Measurements from ENCODE around the gene GCNA.
"Not testable (repeated sequence)": the region's sequence is repeated elsewhere in the genome, so short reads cannot be mapped to it uniquely, and the experiment has no call there.

Gene GCNA

GRCh38 chrX:71559773-71560172, 18.5 kb upstream of the GCNA start:
- DNase-seq: not testable (repeated sequence)

GRCh38 chrX:71563921-71564320, 14.3 kb upstream of the GCNA start:
- DNase-seq: no peak

- DNase-seq: no peak
Measured at GRCh38 chrX:71565474-71566041, 12.7 kb upstream of the GCNA start.

GRCh38 chrX:71571390-71571789, 6.8 kb upstream of the GCNA start:
- DNase-seq: not testable (repeated sequence)

DNA sequence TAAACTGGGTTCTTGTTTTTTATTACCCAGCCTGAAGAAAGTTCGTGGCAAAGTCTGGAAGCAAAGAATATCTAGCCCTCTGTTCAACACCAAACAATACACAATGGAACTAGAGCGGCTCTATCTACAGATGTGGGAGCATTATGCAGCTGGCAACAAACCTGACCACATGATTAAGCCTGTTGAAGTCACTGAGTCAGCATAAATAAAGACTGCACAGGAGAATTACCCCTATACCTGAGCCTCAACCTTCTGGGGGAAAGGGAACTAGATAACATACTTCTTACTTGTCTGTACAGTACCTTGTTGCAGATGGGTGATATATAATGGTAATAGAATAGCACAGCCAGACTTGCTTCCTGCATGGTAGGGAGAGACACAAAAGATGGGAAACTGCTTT, 4.6 kb upstream of the GCNA start:
- no peak for DNase-seq

- DNase-seq: no peak
Measured at GRCh38 chrX:71577682-71578081, 555 bp upstream of the GCNA start.

DNA sequence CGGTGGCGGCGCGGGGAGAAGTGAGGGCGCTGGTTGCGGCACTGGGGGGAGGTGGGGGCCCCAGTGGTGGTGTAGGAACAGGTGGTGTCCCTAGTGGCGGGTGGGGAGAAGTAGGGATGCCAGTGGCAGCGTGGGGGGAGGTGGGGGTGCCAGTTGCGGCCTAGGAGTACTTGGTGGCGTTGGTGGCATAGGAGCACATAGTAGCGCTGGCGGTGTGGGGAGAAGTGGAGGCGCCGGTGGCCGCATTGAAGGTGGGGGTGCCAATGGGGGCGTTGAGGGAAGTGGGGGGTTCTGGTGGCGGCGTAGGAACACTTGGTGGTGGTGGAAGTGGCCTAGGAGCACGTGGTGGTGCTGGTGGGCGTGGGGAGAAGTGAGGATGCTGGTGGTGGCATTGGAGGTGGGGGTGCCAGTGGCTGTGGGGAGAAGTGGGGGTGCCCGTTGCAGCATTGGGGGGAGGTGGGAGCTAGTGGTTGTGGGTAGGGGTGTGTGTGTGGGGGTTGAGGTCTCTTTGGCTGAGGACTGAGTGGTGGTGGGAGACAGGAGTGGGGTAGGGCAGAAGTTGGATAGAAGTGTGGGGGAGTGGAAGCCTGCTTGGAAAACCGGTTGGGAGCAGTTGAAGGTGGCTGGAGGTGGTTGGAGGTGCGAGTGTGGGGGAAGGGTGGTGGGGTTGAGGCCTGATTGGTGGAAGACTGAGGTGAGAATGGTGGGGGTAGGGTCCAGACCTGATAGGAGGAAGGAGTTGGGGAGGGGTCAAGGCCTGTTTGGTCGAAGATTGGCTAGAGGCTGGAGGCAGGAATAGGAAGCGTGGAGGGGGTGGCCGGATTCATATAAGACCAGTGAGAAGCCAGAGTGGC, 1.1 kb downstream of the GCNA start:
- DNase-seq: no peak

DNA sequence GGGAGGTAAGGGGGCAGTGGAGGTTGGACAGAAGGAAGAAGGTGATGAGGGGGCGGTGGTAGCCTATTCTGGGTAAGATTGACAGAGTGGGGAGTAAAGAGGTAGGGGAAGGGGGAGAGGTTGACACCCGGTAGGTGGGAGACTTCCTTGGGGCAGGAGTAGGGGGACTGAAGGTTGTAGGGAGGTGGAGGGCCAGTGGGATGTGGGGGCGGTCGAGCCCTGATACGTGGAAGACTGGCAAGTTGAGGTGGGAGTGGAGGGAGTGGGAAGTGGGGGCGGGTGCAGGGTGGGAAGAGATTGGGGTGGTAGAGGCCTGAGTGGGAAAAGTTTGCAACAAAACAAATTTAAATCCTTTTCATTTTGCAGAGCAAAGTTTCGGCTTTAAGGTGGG, 1.7 kb downstream of the GCNA start:
- DNase-seq: no peak

- no peak for DNase-seq
Measured at GRCh38 chrX:71581210-71581609, 3.0 kb downstream of the GCNA start.

DNA sequence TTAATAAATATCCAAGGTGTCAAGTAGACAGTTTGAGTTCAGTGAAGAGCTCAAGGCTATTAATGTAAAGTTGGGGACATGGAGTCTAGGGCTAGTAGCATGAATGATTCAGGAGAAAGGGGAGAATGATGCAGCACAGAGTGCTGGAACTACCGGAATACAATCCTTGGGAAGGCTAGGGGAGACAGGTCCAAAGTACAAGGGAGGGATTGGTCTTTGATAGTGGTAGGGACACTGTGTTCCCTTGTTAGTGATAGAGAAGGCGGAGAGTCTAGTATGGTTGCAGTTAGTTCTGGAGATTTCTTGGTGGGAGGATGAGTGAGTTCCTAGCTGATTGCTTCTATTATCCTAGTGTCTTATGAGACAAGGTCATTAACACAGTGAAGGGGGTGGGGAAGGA, 8.7 kb downstream of the GCNA start:
- no peak for DNase-seq

GRCh38 chrX:71593210-71593609, 15.0 kb downstream of the GCNA start:
- not testable (repeated sequence) for DNase-seq

DNA sequence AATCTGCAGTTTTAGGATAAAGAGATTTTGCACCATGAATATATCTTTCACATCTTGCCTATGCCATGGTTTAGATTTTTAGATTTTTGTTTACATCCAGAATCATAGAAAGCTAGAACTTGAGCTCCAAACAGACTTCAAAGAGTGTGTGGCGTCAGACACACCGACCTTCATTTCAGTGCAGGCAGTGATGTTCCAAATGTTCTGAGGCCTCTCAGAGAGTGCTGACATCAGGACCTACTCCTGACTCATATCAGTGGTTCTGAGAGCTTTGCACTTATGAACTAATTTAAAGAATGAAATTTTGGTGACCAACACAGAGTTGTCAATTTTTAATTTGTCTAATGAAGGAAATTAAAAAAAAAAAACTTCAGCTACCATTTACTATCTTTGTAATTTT, 21.7 kb downstream of the GCNA start:
- no peak for DNase-seq

- DNase-seq: no peak
Measured at GRCh38 chrX:71603618-71604017, 25.4 kb downstream of the GCNA start.

DNA sequence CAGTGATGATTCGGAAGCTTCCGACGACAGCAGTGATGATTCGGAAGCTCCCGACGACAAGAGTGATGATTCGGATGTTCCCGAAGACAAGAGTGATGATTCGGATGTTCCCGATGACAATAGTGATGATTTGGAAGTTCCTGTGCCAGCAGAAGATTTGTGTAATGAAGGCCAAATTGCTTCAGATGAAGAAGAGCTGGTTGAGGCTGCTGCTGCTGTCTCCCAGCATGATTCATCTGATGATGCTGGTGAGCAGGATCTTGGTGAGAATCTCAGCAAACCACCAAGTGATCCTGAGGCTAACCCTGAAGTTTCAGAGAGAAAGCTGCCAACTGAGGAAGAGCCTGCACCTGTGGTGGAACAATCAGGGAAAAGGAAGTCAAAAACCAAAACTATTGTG, 25.9 kb downstream of the GCNA start:
- DNase-seq: no peak

- no peak for DNase-seq
Measured at GRCh38 chrX:71604796-71605568, 26.7 kb downstream of the GCNA start.

GRCh38 chrX:71606536-71607216, 28.4 kb downstream of the GCNA start:
- no peak for DNase-seq

DNA sequence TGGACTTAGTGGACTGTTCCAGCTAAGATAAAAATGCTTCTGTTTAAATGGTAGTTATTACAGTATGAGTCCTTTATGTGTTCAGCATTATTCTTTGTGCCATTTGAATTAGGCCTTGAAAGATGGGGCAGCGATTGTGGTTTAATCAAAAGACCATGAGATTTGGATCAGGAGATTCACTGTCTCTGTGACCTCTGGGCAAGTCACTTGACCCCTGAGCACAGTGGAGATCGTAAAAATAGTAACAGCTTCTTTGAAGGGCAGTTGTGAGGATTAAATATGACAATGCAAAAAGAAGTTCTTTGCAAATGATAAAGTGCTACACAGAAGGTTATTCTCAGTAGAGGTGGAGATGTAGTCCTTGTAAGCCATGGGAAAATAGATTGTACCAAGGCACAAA, 29.3 kb downstream of the GCNA start:
- DNase-seq: no peak

DNA sequence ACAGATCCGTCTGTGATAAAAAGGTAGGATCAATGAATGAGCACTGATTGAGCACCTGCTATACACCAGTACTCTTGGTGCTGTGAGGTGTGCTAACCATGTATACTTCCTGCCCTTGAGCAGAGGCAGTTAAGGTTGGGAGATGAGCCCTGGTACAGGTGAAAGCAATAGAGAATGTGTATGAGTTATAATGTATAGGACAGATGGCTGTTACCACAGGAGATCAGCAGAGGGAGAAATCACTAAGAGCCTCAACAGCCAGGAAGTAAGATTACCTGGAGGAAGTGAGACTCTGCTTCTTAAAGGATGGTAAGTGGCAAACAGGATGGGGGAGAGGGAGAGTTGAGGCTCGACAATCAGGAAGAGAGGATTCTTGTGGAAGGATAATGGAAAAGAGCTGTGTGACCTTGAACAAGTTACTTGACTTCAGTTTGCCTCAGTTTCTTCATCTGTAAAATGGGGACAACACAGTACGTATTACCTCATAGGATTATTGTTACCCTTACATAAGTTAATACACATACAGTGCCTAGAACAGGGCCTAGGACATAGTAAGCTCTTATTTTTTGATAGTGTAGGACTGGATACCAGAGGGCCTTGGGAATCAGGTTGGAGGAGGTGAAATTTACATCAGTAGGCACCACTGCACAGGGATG, 31.0 kb downstream of the GCNA start:
- no peak for DNase-seq

GRCh38 chrX:71611736-71612135, 33.5 kb downstream of the GCNA start:
- DNase-seq: not testable (repeated sequence)

GRCh38 chrX:71612256-71612655, 34.0 kb downstream of the GCNA start:
- DNase-seq: no peak

DNA sequence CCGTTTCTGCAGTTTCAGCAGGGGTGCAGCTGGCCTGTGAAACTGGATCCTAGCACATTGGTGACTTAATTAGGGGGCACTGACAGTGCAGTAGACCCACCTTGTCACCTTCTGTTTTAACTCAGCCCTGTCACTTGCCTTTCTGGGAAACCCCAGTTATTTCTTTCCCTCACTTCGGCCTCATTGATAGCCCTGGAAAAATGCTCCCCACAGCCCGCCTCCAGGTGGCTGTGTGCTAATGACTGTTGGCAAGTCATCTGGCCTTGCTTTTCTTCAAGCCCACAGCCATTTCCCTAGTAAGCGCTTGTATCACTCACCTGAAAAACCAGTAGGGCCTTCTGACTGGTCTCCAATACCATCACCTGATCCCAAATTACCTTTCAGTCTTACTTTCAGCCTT, 36.8 kb downstream of the GCNA start:
- DNase-seq: no peak

DNA sequence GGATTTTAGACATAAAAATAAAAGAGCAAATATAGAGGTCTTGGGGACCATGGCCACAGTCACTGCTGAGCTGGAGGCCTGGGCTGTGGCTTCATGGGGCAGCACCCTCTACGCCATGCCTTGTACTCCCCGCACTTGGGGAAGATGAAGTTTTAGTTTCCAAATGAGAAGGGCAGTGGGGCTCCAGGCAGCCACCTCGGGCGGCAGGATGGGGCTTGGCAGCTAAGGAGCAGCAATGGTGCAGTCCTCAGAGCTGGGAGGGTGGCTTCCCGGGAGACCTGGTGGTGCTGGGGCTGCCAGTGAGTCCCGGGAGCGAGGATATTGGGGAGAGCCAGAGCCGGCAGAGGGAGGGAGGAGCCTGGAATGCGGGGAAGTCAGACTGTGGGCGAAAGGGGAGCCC, 37.7 kb downstream of the GCNA start:
- no peak for DNase-seq

All from NK-92 treated with Interleukin-12 subunit alpha and Interleukin-12 subunit beta, amount 100 ng/mL, for 24 hours (cell line).